HG02623 (cell line): Measurements from ENCODE around the gene SLC8A1.
"Not testable (repeated sequence)": the region's sequence is repeated elsewhere in the genome, so short reads cannot be mapped to it uniquely, and the experiment has no call there.

Experiments used
- ATAC-seq: cut with Tn5 transposase; IDR thresholded peaks from one replicate; pipeline ENCODE4 v1.9.1; 2021; ENCODE audit warnings: moderate library complexity; ENCODE audit not compliant: unreplicated experiment

Gene SLC8A1

GRCh38 chr2:40095000-40095399 lies 356.9 kb downstream of the SLC8A1 start:
- no peak for ATAC-seq

GRCh38 chr2:40094451-40094850 lies 357.4 kb downstream of the SLC8A1 start:
- ATAC-seq, result no peak

GRCh38 chr2:40093021-40093675 lies 358.7 kb downstream of the SLC8A1 start:
- no peak for ATAC-seq

GRCh38 chr2:40090044-40090443 lies 361.8 kb downstream of the SLC8A1 start:
- ATAC-seq, result no peak

GRCh38 chr2:40087927-40088326 lies 364.0 kb downstream of the SLC8A1 start:
- no peak for ATAC-seq

GRCh38 chr2:40087434-40087833 lies 364.5 kb downstream of the SLC8A1 start:
- ATAC-seq, result no peak

- no peak for ATAC-seq
These were observed 366.1 kb downstream of the SLC8A1 start for GRCh38 chr2:40085786-40086185.

- ATAC-seq, result not testable (repeated sequence)
These were observed 378.6 kb downstream of the SLC8A1 start for GRCh38 chr2:40073336-40073735.

GRCh38 chr2:40072442-40073232 lies 379.3 kb downstream of the SLC8A1 start:
- no peak for ATAC-seq

GRCh38 chr2:40062381-40062780 lies 389.5 kb downstream of the SLC8A1 start:
- no peak for ATAC-seq

- no peak for ATAC-seq
These were observed 402.1 kb downstream of the SLC8A1 start for GRCh38 chr2:40049781-40050180.

- ATAC-seq, result no peak
These were observed 403.4 kb downstream of the SLC8A1 start for GRCh38 chr2:40048506-40048905.

- ATAC-seq, result no peak
These were observed 404.5 kb downstream of the SLC8A1 start for GRCh38 chr2:40047406-40047805.
